Natural killer cell treated with Interleukin-12 subunit alpha and Interleukin-12 subunit beta and Interleukin-15 and Interleukin-18, amount 100 ng/mL, for 72 hours (primary cell): ENCODE measurements around the gene CSK. TPM values are rescaled to one million over a fixed set of nuclear protein-coding genes. Genes with fewer than 3 reads are reported as not detected.

Experiments used
- ATAC-seq, 2 donors: fragments of 150-1000 bp; cut with Tn5 transposase in 1 of 2; sonication (Bioruptor Pico), chemical (Tn5 transposase) in 1 of 2; 2 replicates each; pipeline ENCODE4 v1.10.0; 2021
- DNase-seq: peaks from one replicate; pipeline ENCODE4 v3.0.0; 2022; ENCODE audit warnings: low spot score
- H3K27ac Mint-ChIP-seq, 2 donors: 1 replicate in 1 of 2; 2 replicates in 1 of 2; pipeline ENCODE4 v1.8.0; 2022; ENCODE audit warnings: mixed read lengths in 2 of 2, mild to moderate bottlenecking in 1 of 2, moderate library complexity in 1 of 2
- H3K27me3 Mint-ChIP-seq, 2 donors: 1 replicate in 1 of 2; 2 replicates in 1 of 2; pipeline ENCODE4 v1.8.0; 2022; ENCODE audit warnings: mixed read lengths in 2 of 2
- H3K36me3 Mint-ChIP-seq: one replicate; pipeline ENCODE4 v1.8.0; 2022; ENCODE audit warnings: mixed read lengths
- H3K4me1 Mint-ChIP-seq, 2 donors: 1 replicate in 1 of 2; 2 replicates in 1 of 2; pipeline ENCODE4 v1.8.0; 2022; ENCODE audit warnings: low read depth in 2 of 2, mixed read lengths in 2 of 2, mild to moderate bottlenecking in 1 of 2
- H3K4me3 Mint-ChIP-seq: one replicate; pipeline ENCODE4 v1.8.0; 2022; ENCODE audit warnings: mixed read lengths
- H3K9me3 Mint-ChIP-seq: 2 replicates; pipeline ENCODE4 v1.8.0; 2022; ENCODE audit warnings: mixed read lengths
- total RNA-seq, 2 donors: library from RNA; stranded (reverse); gene quantifications; one replicate each; pipeline ENCODE4 v1.2.3, GENCODE V29; 2022

CSK gene
- total RNA-seq, 2 donors from 2014 or later = 323 TPM

GRCh38 chr15:74823324-74823723, 41.4 kb downstream of the CSK start:
- H3K27me3 Mint-ChIP-seq = peaks cover 13 to 17% of the 10 kb centered on the region in 2 donors

GRCh38 chr15:74824976-74825375, 43.1 kb downstream of the CSK start:
- H3K27me3 Mint-ChIP-seq = peaks cover 15 to 19% of the 10 kb centered on the region in 2 donors
- DNase-seq = no peak
- H3K9me3 Mint-ChIP-seq = no peaks in the 10 kb centered on the region
- no peaks in the 10 kb centered on the region for H3K36me3 Mint-ChIP-seq
- peaks cover 0 to 8% of the 10 kb centered on the region in 2 donors for H3K4me1 Mint-ChIP-seq
- ATAC-seq = no peak
- H3K4me3 Mint-ChIP-seq = no peak overlapping the region
- H3K27ac Mint-ChIP-seq = no peak overlapping the region

More at GRCh38 chr15:74823324-74823723, 41.4 kb downstream of the CSK start:
- no peak overlapping the region for H3K4me3 Mint-ChIP-seq
- H3K9me3 Mint-ChIP-seq = no peaks in the 10 kb centered on the region
- no peaks in the 10 kb centered on the region for H3K36me3 Mint-ChIP-seq
- peaks cover 8 to 17% of the 10 kb centered on the region in 2 donors for H3K4me1 Mint-ChIP-seq
- ATAC-seq (no peak), DNase-seq (no peak)
- no peak overlapping the region for H3K27ac Mint-ChIP-seq

GRCh38 chr15:74825866-74826265, 44.0 kb downstream of the CSK start:
- H3K4me3 Mint-ChIP-seq = no peak overlapping the region
- no peaks in the 10 kb centered on the region for H3K36me3 Mint-ChIP-seq
- peaks cover 0 to 6% of the 10 kb centered on the region in 2 donors for H3K4me1 Mint-ChIP-seq
- H3K27me3 Mint-ChIP-seq = peaks cover 15 to 19% of the 10 kb centered on the region in 2 donors
- ATAC-seq = no peak
- H3K27ac Mint-ChIP-seq = no peak overlapping the region
- no peak for DNase-seq
- H3K9me3 Mint-ChIP-seq = no peaks in the 10 kb centered on the region

- peaks cover 15 to 19% of the 10 kb centered on the region in 2 donors for H3K27me3 Mint-ChIP-seq
- no peak within 1 kb of the TSS for H3K4me3 Mint-ChIP-seq
- no peak within 1 kb of the TSS for H3K27ac Mint-ChIP-seq
- H3K9me3 Mint-ChIP-seq = no peaks in the 10 kb centered on the region
- H3K4me1 Mint-ChIP-seq = peaks cover 0 to 6% of the 10 kb centered on the region in 2 donors
- ATAC-seq (peak in 1 of 2 donors; percentile 59), DNase-seq (no peak)
- no peaks in the 10 kb centered on the region for H3K36me3 Mint-ChIP-seq
These were observed 44.5 kb downstream of the CSK start, which contains the start of gene CPLX3 for GRCh38 chr15:74826364-74826819. Gene CPLX3, plus strand, starts transcription at chr15:74826627. Its CDS starts 77 bp downstream, at chr15:74826704.

- Mint-ChIP-seq H3K36me3 (no peaks in the 10 kb centered on the region), H3K27me3 (peaks cover 15 to 19% of the 10 kb centered on the region in 2 donors), H3K27ac (no peak overlapping the region), H3K4me3 (no peak overlapping the region), H3K4me1 (peaks cover 0 to 6% of the 10 kb centered on the region in 2 donors), H3K9me3 (no peaks in the 10 kb centered on the region)
- no peak for DNase-seq
- no peak for ATAC-seq
These were observed 45.0 kb downstream of the CSK start for GRCh38 chr15:74826921-74827320.

- Mint-ChIP-seq H3K27ac (no peak overlapping the region), H3K4me1 (peaks cover 0 to 6% of the 10 kb centered on the region in 2 donors), H3K9me3 (no peaks in the 10 kb centered on the region), H3K36me3 (no peaks in the 10 kb centered on the region), H3K27me3 (peaks cover 15 to 19% of the 10 kb centered on the region in 2 donors), H3K4me3 (no peak overlapping the region)
- no peak for ATAC-seq
- no peak for DNase-seq
These were observed 45.7 kb downstream of the CSK start for GRCh38 chr15:74827614-74828013.

GRCh38 chr15:74828835-74829234, 47.0 kb downstream of the CSK start:
- no peak overlapping the region for H3K4me3 Mint-ChIP-seq
- DNase-seq (no peak), ATAC-seq (no peak)
- peaks cover 0 to 6% of the 10 kb centered on the region in 2 donors for H3K4me1 Mint-ChIP-seq
- H3K27ac Mint-ChIP-seq = no peak overlapping the region
- H3K36me3 Mint-ChIP-seq = no peaks in the 10 kb centered on the region
- no peaks in the 10 kb centered on the region for H3K9me3 Mint-ChIP-seq
- peaks cover 15 to 18% of the 10 kb centered on the region in 2 donors for H3K27me3 Mint-ChIP-seq

- H3K36me3 Mint-ChIP-seq = no peaks in the 10 kb centered on the region
- H3K4me3 Mint-ChIP-seq = no peak overlapping the region
- peaks cover 14 to 16% of the 10 kb centered on the region in 2 donors for H3K27me3 Mint-ChIP-seq
- peaks cover 0 to 6% of the 10 kb centered on the region in 2 donors for H3K4me1 Mint-ChIP-seq
- DNase-seq = no peak
- H3K9me3 Mint-ChIP-seq = no peaks in the 10 kb centered on the region
- ATAC-seq = peak in 1 of 2 donors; percentile 66
- no peak overlapping the region for H3K27ac Mint-ChIP-seq
These were observed 47.6 kb downstream of the CSK start for GRCh38 chr15:74829486-74829885.

- no peak for ATAC-seq
These were observed 48.1 kb downstream of the CSK start for GRCh38 chr15:74829991-74830390.

GRCh38 chr15:74830868-74831267, 49.0 kb downstream of the CSK start:
- Mint-ChIP-seq H3K4me1 (peaks cover 3 to 5% of the 10 kb centered on the region in 2 donors), H3K27ac (no peak overlapping the region), H3K27me3 (peaks cover 7 to 9% of the 10 kb centered on the region in 2 donors), H3K4me3 (no peak overlapping the region), H3K9me3 (no peaks in the 10 kb centered on the region), H3K36me3 (no peaks in the 10 kb centered on the region)
- ATAC-seq (no peak), DNase-seq (no peak)

More at GRCh38 chr15:74829991-74830390, 48.1 kb downstream of the CSK start:
- H3K4me1 Mint-ChIP-seq = peaks cover 2 to 3% of the 10 kb centered on the region in 2 donors
- DNase-seq = no peak
- H3K27ac Mint-ChIP-seq = no peak overlapping the region
- no peak overlapping the region for H3K4me3 Mint-ChIP-seq
- no peaks in the 10 kb centered on the region for H3K36me3 Mint-ChIP-seq
- H3K9me3 Mint-ChIP-seq = no peaks in the 10 kb centered on the region
- H3K27me3 Mint-ChIP-seq = peaks cover 9 to 11% of the 10 kb centered on the region in 2 donors

- Mint-ChIP-seq H3K4me3 (no peak overlapping the region), H3K9me3 (no peaks in the 10 kb centered on the region), H3K36me3 (no peaks in the 10 kb centered on the region), H3K27ac (no peak overlapping the region), H3K4me1 (peaks cover 3 to 5% of the 10 kb centered on the region in 2 donors), H3K27me3 (peaks cover 7% of the 10 kb centered on the region in 2 donors)
- DNase-seq = no peak
- ATAC-seq = no peak
These were observed 50.1 kb downstream of the CSK start for GRCh38 chr15:74831813-74832495.

- DNase-seq = no peak
- Mint-ChIP-seq H3K4me3 (no peak overlapping the region), H3K36me3 (no peaks in the 10 kb centered on the region), H3K27me3 (peaks cover 7% of the 10 kb centered on the region in 2 donors), H3K4me1 (peaks cover 3 to 5% of the 10 kb centered on the region in 2 donors), H3K27ac (no peak overlapping the region), H3K9me3 (no peaks in the 10 kb centered on the region)
- no peak for ATAC-seq
These were observed 50.9 kb downstream of the CSK start for GRCh38 chr15:74832826-74833225.

GRCh38 chr15:74833376-74834107, 51.7 kb downstream of the CSK start:
- DNase-seq = no peak
- Mint-ChIP-seq H3K27ac (no peak overlapping the region), H3K27me3 (peaks cover 0 to under 1% of the 10 kb centered on the region in 2 donors), H3K4me3 (no peak overlapping the region), H3K9me3 (no peaks in the 10 kb centered on the region), H3K4me1 (peaks cover 3 to 5% of the 10 kb centered on the region in 2 donors), H3K36me3 (no peaks in the 10 kb centered on the region)
- ATAC-seq = no peak

GRCh38 chr15:74835312-74835823, 53.5 kb downstream of the CSK start:
- peak in 1 of 2 donors; percentile 47 for ATAC-seq
- Mint-ChIP-seq H3K4me1 (peaks cover 3 to 5% of the 10 kb centered on the region in 2 donors), H3K9me3 (no peaks in the 10 kb centered on the region), H3K4me3 (no peak overlapping the region), H3K27me3 (no peaks in the 10 kb centered on the region), H3K27ac (peak overlapping the region; percentile 33 to 43), H3K36me3 (no peaks in the 10 kb centered on the region)
- DNase-seq = no peak
